GM23338 (cell line): Measurements from ENCODE around the gene CLASP2. TPM values are rescaled to one million over a fixed set of nuclear protein-coding genes. Genes with fewer than 3 reads are reported as not detected.

Source experiments
- ATAC-seq: fragments of 200-7000 bp; cut with Tn5 transposase; 3 replicates; pipeline ENCODE4 v1.9.1; 2020
- DNase-seq: peaks from one replicate; pipeline ENCODE4 v3.0.0-alpha.2; 2015; ENCODE audit warnings: low spot score
- H2AFZ ChIP-seq: fragments of 200-600 bp; sonication (generic); 2 replicates; pipeline ENCODE4 v1.8.0; 2016; ENCODE audit warnings: antibody characterized with exemption, mild to moderate bottlenecking, moderate library complexity
- H3F3A ChIP-seq: fragments of 200-600 bp; sonication (generic); replicated peaks from 2 replicates; pipeline ENCODE4 v1.8.0; 2017; ENCODE audit warnings: antibody characterized with exemption, mixed run types, low read depth
- H3K27ac ChIP-seq: fragments of 200-600 bp; sonication (generic); 2 replicates; pipeline ENCODE4 v1.6.1; 2016; ENCODE audit warnings: low read depth
- H3K27me3 ChIP-seq: fragments of 200-600 bp; sonication (generic); 2 replicates; pipeline ENCODE4 v1.8.0; 2016; ENCODE audit warnings: mild to moderate bottlenecking, mixed run types, moderate library complexity; ENCODE audit not compliant: insufficient read depth
- H3K36me3 ChIP-seq: fragments of 200-600 bp; sonication (generic); 2 replicates; pipeline ENCODE4 v1.8.0; 2016; ENCODE audit warnings: mild to moderate bottlenecking; ENCODE audit not compliant: insufficient read depth
- H3K4me1 ChIP-seq: fragments of 200-600 bp; sonication (generic); 2 replicates; pipeline ENCODE4 v1.8.0; 2016; ENCODE audit warnings: mild to moderate bottlenecking, moderate library complexity; ENCODE audit not compliant: insufficient read depth
- H3K4me2 ChIP-seq: fragments of 200-600 bp; sonication (generic); 2 replicates; pipeline ENCODE4 v1.7.1; 2017; ENCODE audit warnings: mixed run types
- H3K4me3 ChIP-seq: fragments of 200-600 bp; sonication (generic); 2 replicates; pipeline ENCODE4 v1.6.1; 2016; ENCODE audit warnings: mixed run types
- H3K79me2 ChIP-seq: fragments of 200-600 bp; sonication (generic); replicated peaks from 2 replicates; pipeline ENCODE4 v1.8.0; 2017; ENCODE audit warnings: mild to moderate bottlenecking; ENCODE audit not compliant: insufficient read depth
- H3K9me2 ChIP-seq: fragments of 200-600 bp; sonication (generic); 2 replicates; pipeline ENCODE4 v1.8.0; 2017; ENCODE audit not compliant: insufficient read depth
- H4K20me1 ChIP-seq: fragments of 200-600 bp; sonication (generic); replicated peaks from 2 replicates; pipeline ENCODE4 v1.8.0; 2017; ENCODE audit warnings: mild to moderate bottlenecking; ENCODE audit not compliant: insufficient read depth
- H3K27ac Mint-ChIP-seq: 2 replicates; pipeline ENCODE4 v1.8.0; 2020; ENCODE audit warnings: inconsistent platforms, mild to moderate bottlenecking, moderate library complexity, mixed read lengths
- H3K27me3 Mint-ChIP-seq: 3 replicates; pipeline ENCODE4 v1.8.0; 2022; ENCODE audit warnings: low read depth, mild to moderate bottlenecking, moderate library complexity, mixed read lengths, inconsistent platforms; ENCODE audit not compliant: insufficient read depth, poor library complexity
- H3K36me3 Mint-ChIP-seq: 3 replicates; pipeline ENCODE4 v1.8.0; 2021; ENCODE audit warnings: low read depth, mild to moderate bottlenecking, inconsistent platforms, moderate library complexity, mixed read lengths
- H3K4me1 Mint-ChIP-seq: 3 replicates; pipeline ENCODE4 v1.8.0; 2020; ENCODE audit warnings: mild to moderate bottlenecking, inconsistent platforms, mixed read lengths
- H3K4me3 Mint-ChIP-seq: 3 replicates; pipeline ENCODE4 v1.8.0; 2021; ENCODE audit warnings: moderate library complexity, mild to moderate bottlenecking, inconsistent platforms, mixed read lengths
- H3K9me3 Mint-ChIP-seq: 3 replicates; pipeline ENCODE4 v1.8.0; 2020; ENCODE audit warnings: moderate library complexity, mild to moderate bottlenecking, inconsistent platforms, mixed read lengths
- CREB1 ChIP-seq: fragments of 250-450 bp; sonication (Bioruptor Pico); IDR thresholded peaks from 2 replicates; pipeline ENCODE4 v1.5.0; 2020; ENCODE audit warnings: low read depth, mild to moderate bottlenecking, moderate library complexity
- CTCF ChIP-seq, 2 experiments: fragments of 200-600 bp in 1 of 2; sonication (generic) in 1 of 2; conservative IDR thresholded peaks; 2 replicates each; pipeline versions ENCODE4 v1.5.1 to v1.6.1; 2016 to 2017; ENCODE audit warnings: antibody characterized with exemption in 2 of 2, low read depth in 2 of 2, mild to moderate bottlenecking in 2 of 2, moderate library complexity in 1 of 2
- EZH2 ChIP-seq: fragments of 200-600 bp; sonication (generic); IDR thresholded peaks from one replicate; pipeline ENCODE4 v1.8.0; 2017; ENCODE audit warnings: antibody characterized with exemption, mild to moderate bottlenecking, low read depth; ENCODE audit not compliant: unreplicated experiment
- EZH2phosphoT487 ChIP-seq: fragments of 200-600 bp; sonication (generic); IDR thresholded peaks from one replicate; pipeline ENCODE4 v1.8.1; 2018; ENCODE audit warnings: antibody characterized with exemption; ENCODE audit not compliant: unreplicated experiment
- JUNB ChIP-seq: IDR thresholded peaks from one replicate; pipeline ENCODE4 v1.6.1; 2016; ENCODE audit warnings: antibody characterized with exemption; ENCODE audit not compliant: unreplicated experiment
- NANOG ChIP-seq: IDR thresholded peaks from 2 replicates; pipeline ENCODE4 v1.6.1; 2016; ENCODE audit warnings: antibody characterized with exemption, borderline replicate concordance
- POLR2AphosphoS5 ChIP-seq: IDR thresholded peaks from 2 replicates; pipeline ENCODE4 v1.6.1; 2016; ENCODE audit warnings: antibody characterized with exemption, low read depth
- REST ChIP-seq: IDR thresholded peaks from one replicate; pipeline ENCODE4 v1.6.1; 2018; ENCODE audit warnings: antibody characterized with exemption; ENCODE audit not compliant: unreplicated experiment
- STAT1 ChIP-seq: IDR thresholded peaks from one replicate; pipeline ENCODE4 v1.6.1; 2016; ENCODE audit warnings: antibody characterized with exemption; ENCODE audit not compliant: unreplicated experiment
- ZNF114 ChIP-seq: fragments of 250-450 bp; sonication (Bioruptor Pico); IDR thresholded peaks from 2 replicates; pipeline ENCODE4 v1.5.0; 2020; ENCODE audit warnings: mild to moderate bottlenecking, moderate library complexity
- ZNF331 ChIP-seq: fragments of 250-450 bp; sonication (Bioruptor Pico); IDR thresholded peaks from 2 replicates; pipeline ENCODE4 v1.5.0; 2020; ENCODE audit warnings: low read depth, mild to moderate bottlenecking, moderate library complexity
- polyA plus RNA-seq: library from polyadenylated mRNA; unstranded; fragments of >200 nt; fragmentation: Nextera tagmentation; extraction: Ambion mirVana; gene quantifications from 2 replicates; pipeline ENCODE4 v1.2.1, GENCODE V29; 2016
- total RNA-seq: library from RNA; depleted of rRNA; stranded (reverse); fragments of >200 nt; shearing (Covaris generic); gene quantifications from 2 replicates; pipeline ENCODE4 v1.2.3, GENCODE V29; 2014
- TF ChIP-seq, protein P1 (sequence below): IDR thresholded peaks from 2 replicates; pipeline ENCODE4 v1.6.1; 2016; ENCODE audit warnings: antibody characterized with exemption

The CLASP2 gene
- total and polyA plus RNA-seq, 2 experiments from 2014 or later = 12.8 to 74.6 TPM

GRCh38 chr3:33590541-33590940 lies 127.5 kb downstream of the CLASP2 start (continued):
- no peak for TF ChIP-seq REST
- no peak for TF ChIP-seq POLR2AphosphoS5
- TF ChIP-seq ZNF114 (CRISPR knock-in tag) = no peak
- TF ChIP-seq JUNB = no peak
- TF ChIP-seq EZH2 = no peak
- no peak for TF ChIP-seq CTCF (conservative IDR thresholded peaks at IDR 0.05; ENCODE audit: low read depth in 2 of 2)

DNA sequence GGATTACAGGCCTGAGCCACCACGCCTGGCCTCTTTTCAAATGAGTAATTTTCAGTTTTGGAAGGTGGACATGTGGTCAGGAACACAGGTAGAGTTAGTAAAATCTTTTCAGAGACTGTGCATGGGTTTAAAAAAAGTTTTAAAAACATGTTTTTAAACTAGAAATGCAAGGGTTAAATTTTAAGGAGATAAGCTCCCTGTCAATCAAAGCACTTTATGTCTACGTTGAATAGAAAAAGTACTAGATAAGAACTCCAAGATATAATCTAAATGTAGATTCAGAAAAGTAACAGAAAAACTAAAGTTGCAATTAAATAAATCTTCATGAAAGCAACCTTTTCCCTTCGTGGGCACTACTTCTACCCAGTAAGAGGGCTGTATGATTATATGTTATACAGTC lies 131.7 kb downstream of the CLASP2 start:
- Histone ChIP-seq H3K4me3 (no peak overlapping the region), H3K36me3 (no peaks in the 10 kb centered on the region), H2AFZ (no peak overlapping the region), H3K4me2 (no peak overlapping the region), H3K9me2 (no peaks in the 10 kb centered on the region), H3F3A (no peaks in the 10 kb centered on the region), H3K4me1 (peaks cover 13% of the 10 kb centered on the region), H3K79me2 (no peaks in the 10 kb centered on the region), H4K20me1 (no peaks in the 10 kb centered on the region), H3K27ac (no peak overlapping the region), H3K27me3 (no peaks in the 10 kb centered on the region)
- H3K36me3 Mint-ChIP-seq = peaks cover 8% of the 10 kb centered on the region; the same call in 2 of the 3 replicates
- no peak overlapping the region for H3K27ac Mint-ChIP-seq
- H3K4me3 Mint-ChIP-seq = no peak overlapping the region
- peaks cover 12% of the 10 kb centered on the region for H3K4me1 Mint-ChIP-seq
- no peaks in the 10 kb centered on the region for H3K9me3 Mint-ChIP-seq
- no peak for DNase-seq
- ATAC-seq = no peak
- H3K27me3 Mint-ChIP-seq = peaks cover 3% of the 10 kb centered on the region
- TF ChIP-seq CTCF (conservative IDR thresholded peaks at IDR 0.05; ENCODE audit: low read depth in 2 of 2) (no peak), ZNF331 (CRISPR knock-in tag) (no peak), ZNF114 (CRISPR knock-in tag) (no peak), REST (no peak), EZH2phosphoT487 (no peak), CREB1 (CRISPR knock-in tag) (no peak), POLR2AphosphoS5 (no peak), NANOG (no peak), STAT1 (no peak), EZH2 (no peak)
- TF ChIP-seq, protein P1, sequence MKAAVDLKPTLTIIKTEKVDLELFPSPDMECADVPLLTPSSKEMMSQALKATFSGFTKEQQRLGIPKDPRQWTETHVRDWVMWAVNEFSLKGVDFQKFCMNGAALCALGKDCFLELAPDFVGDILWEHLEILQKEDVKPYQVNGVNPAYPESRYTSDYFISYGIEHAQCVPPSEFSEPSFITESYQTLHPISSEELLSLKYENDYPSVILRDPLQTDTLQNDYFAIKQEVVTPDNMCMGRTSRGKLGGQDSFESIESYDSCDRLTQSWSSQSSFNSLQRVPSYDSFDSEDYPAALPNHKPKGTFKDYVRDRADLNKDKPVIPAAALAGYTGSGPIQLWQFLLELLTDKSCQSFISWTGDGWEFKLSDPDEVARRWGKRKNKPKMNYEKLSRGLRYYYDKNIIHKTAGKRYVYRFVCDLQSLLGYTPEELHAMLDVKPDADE = no peak
